Measurements from ENCODE around the gene ARGLU1.

ARGLU1 gene

DNA sequence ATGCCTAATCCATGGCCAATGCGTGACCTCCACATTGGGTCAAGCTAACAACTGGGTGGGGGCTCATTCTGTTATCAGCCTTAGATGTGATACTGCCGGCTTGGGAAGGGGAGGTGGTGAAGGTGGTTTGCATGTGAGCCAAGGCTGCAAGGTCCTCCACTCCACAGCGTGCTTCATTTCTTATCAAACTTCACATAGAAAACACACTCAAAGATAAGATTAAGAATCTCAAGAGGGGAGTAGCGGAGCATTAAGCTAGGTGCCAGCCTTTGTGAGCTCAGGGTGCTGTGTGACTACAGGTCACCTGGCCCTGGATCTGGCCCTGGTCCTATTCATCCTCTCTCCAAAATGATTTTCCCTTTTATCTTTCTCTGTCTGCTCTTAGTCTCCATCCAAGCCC, 13.3 kb upstream of the ARGLU1 start:
- DNase-seq: no peak

DNA sequence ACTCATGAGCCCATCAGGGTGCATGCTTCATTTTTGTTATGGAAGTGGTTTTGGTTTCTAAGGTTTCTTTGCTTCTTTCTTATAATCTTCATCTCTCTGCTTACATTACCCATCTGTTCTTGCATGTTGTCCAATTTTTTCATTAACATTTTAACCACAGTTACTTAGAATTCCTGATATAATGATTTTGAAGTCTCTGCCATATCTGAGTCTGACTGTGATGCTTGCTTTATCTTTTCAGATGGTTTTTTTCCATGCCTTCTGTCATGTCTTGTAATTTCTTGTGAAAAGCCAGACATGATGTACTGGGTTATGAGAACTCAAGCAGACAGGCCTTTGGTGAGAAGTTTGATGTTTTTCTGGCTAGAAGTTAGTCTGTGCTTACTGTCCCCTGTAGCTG, 8.0 kb upstream of the ARGLU1 start:
- DNase-seq: no peak

DNA sequence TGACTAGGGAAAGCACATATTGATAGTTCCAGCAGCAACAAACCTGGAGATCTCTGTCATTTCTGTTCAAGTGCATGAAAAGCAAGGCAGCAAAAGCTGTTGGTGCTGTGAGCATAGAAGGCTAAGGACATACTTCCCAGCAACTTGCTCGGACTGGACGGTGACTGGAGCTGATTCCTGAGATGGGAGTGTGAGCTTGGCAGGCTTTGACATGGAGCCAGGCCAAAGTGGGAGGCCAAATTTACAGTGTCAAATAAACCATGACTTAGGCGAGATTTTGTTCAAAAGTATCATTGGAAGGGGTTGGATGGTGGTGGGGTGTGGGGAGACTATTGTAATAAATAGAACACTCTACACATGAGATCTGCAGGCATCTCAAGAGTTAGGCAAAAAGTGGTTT, 5.9 kb upstream of the ARGLU1 start:
- DNase-seq: no peak

DNA sequence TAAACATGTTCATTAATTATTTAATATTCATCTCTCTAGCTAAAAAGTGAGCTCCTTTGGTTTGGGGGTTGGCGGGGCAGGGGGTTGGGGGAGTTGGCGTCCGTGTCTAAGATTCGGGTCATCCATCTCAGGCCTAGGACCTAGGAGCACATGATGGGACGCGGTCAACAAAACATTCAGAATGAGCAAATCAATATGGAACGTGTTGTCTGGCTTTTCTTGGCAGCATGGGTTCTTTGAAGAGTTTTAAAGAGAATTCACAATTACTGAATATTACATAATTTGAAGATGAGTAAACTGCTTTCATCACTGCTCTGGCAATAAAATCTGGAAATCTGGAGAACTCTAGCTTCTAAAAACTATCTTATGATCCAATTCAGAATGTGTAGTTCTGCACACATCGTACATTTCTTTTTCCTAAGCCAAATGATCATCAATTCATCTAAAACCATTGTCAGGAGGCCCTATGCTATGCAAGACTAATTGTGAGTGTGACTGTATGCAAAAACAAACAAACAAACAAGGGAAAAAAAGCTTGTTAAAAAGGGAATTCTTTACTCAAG, 5.4 kb upstream of the ARGLU1 start:
- no peak for DNase-seq

DNA sequence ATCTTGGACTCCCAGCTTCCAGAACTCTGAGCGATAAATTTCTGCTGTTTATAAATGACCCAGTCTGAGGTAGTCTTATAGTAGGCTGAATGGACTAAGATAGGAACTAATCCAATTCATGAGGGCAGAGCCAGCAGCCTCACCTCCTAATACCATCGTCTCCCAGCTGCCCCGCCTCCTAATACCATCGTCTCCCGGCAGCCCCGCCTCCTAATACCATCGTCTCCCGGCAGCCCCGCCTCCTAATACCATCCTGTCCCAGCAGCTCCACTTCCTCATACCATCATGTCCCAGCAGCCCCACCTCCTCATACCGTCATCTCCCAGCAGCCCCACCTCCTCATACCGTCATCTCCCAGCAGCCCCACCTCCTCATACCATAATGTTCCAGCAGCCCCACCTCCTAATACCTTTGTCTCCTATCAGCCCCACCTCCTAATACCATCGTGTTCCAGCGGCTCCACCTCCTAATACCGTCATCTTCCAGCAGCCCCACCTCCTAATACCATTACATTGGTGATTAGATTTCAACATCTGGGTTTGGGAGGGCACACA, 2.4 kb upstream of the ARGLU1 start:
- DNase-seq: peak; percentile 87 to 92

DNA sequence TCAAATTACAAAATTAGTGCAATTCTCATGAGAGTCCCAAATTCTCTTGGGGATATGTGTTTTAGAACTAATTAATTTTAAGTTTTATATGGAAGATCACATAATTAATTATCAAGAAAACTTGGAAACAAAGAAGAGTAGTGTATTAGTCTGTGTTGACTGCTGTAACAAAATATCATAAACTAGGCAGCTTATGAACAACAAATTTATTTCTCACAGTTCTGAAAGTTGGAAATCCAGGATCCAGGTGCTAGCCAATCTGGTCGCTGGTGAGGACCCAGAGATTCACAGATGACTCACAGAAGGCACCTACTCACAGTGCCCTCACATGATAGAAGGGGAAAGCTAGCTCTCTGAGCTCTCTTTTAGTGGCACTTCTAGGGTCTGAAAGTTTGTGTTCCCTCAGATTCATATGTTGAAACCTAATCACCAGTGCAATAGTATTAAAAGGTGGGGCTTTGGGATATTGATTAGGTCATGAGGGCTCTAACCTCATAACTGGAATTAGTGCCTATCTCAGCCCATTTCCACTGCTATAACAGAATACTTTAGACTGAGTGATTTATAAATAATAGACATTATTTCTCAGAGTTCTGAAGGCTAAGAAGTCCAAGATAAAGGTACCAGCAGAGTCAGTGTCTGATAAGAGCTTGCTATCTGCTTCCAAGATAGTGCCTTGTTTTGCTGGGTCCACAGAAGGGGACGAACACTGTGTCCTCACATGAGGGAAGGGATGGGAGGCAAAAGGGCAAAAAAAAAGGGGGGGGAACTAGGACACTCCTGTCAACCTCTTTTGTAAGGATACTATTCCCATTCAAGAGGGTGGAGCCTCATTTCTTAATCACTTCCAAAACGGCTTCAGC, 1.5 kb upstream of the ARGLU1 start:
- DNase-seq: no peak

DNA sequence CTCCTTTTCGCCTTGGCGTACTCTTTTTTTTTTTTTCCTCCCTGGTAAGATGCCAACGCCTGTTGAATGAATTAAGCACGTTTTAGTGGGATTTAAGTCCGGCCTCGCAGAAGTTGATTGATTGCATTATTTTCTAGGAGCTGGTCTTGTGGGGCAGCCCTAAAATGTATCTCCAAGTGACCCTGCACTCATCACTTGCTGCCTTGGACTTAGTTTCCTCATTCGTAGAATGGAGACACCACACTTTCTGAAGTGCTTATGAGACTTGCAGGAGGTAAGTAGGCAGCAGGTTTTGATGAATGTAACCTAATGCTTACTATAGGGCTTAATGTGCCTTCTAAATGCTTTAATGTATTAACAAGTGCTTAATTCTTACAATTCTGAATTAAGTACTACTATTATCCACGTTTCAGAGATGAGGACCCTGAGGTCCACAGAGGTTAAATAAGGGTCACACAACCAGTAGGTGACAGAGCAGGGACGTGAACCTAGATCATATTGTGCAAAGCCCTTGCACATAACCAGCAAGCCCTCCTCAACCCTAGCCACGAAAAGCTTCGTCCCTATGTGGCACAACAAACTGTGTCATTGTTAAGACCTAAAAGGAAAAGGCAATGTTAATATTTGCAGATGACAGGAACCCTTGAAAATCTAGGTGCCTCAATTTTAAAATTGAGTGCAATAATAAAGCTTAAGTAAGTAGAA, 514 bp upstream of the ARGLU1 start:
- DNase-seq: no peak

DNA sequence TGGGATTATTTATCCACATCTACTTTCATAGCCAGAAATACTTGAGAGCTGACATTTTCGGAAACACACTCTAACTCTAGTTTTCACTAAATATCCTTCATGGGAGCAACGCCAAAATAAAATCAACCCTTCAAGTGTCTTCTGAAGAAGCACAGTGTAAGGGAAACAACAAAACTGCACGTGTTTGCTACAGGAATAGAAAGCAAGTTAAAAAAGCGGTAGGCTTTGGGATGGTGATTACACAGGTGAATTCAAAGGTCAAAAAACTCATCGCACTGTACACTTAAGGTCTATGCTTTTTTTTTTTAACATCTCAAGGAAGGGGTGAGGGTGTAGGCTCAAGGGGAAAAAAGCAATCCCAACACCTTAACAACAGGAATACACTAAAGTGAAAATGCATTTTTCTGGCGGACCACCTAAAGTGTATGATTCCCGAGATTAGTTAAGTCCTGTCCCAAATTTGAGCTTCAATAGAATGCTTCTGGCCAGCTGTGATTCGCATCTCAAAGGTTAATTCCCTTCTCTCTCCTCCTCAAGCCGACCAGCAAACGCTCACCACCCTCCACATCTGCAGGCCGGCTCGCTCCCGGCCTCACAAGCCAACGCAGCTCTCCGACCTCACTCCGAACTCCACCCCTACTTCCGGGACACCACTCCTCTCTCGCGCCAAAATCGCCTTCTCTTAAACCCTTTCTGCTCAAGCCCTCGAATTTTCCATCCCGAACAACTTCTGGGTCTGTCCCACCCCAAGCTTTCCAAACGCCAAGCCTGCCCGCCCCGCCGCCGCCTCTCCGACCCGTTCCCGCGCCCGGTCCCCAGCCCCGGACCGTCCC, 1.1 kb downstream of the ARGLU1 start:
- DNase-seq: peak; percentile 30 to 34

DNA sequence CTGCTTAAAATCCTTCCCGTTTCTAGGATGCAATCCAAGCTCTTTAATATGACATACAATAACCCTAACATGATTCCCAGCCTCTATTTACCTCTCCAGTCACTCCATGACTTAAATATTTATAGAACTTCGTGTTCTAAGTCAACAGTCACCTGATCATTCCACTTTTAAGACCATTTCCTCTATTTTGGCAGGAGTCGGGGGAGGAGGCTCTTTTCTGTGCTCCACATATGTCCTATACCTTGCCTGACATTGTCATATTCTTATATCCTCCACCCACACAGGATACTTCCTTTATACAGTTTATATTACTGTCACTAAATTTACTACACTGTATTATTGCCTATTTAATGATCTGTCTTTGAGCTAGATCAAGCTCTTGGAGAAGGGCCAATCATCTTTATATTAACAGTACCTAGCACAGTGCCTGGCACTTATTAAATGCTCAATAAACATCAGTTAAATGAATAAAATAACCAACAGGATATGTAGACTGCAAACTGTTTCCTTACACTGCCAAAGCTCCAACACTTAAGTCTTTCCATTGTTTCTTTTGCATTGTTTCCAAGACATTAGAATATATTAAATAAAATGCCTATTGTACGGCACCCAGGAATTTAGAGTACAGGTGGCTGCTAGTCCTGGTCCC, 2.7 kb downstream of the ARGLU1 start:
- DNase-seq: no peak

DNA sequence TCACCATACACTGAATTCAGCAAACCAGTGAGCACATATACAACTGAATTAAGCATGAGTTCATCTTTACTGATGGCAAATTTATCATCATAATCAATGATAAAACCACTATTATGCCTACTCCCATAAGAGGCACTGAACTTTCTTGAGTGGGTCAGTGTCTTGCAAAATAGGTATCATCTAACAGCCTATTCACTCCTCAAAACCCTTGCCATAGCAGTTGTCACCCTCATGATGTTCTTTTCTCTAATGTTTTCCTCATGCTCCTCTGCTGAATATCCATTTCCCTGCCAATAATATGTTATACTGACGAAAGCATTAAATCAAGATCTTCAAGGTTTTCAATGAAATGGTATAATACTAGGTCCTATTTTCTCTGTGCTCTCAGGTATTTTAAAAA, 5.6 kb downstream of the ARGLU1 start:
- no peak for DNase-seq

DNA sequence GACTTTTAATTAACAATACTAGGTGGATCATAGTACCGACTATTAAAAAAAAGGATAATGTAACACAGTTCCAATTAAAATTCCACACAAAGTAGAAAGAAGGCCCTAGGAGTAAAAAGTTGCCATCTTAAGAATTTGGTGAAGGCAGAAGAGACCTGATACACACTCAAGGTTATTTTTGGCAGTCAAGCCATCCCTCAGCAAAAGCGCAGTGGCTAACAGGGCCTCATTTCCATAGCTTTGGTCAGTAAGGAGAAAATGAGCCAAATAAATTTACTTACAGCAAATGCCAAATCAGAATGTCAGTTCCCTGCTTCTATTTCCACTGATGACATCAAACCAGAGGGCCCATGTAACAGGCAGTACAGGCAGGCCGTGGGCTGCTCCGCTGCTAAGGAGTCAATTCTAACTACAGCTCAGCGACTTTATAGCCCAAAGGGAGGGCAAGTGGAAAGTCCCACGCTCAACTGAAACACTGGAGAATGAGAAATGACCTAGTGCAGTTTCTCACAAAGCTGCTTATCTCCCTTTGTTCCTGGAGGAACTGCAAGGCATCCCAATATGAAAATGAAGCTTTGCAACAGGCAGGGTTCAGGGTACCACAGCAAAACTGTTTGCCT, 6.3 kb downstream of the ARGLU1 start:
- DNase-seq: peak; percentile 8 to 34

DNA sequence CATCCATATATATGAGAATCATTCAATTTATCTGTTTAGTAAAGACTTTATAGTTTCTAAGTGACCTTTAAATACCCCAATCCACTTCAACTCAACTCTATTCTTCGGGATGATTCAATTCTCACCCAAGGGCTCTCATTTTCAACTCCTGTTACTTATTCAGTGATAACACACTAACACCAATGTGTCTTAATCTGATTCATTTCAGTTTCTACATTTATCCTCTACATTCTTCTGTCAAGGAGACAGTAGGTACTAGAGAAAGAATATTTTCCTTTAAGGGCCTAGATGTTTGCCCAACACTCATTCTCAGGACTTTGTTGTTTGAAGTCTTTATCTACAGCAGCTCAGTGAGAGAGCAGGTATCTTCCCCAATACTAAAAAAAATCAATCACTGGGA, 7.1 kb downstream of the ARGLU1 start:
- DNase-seq: no peak

DNA sequence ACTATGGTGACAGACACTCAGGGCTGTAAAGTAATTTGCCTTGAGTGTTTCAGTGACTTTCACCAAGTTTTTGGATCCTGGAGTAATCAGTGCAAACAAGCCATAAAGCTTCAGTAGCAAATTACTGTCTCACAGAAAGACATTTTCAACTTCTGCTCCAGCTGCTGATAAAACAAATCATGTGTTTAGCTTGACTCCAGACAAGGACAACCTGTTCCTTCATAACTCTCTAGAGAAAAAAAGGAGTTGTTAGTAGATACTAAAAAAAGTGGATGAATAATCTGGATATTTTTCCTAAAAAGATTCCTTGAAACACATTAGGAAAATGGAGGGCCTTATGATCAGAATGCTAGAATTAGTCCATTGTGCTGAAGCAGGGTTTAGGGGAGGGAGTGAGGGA, 9.4 kb downstream of the ARGLU1 start:
- DNase-seq: no peak

DNA sequence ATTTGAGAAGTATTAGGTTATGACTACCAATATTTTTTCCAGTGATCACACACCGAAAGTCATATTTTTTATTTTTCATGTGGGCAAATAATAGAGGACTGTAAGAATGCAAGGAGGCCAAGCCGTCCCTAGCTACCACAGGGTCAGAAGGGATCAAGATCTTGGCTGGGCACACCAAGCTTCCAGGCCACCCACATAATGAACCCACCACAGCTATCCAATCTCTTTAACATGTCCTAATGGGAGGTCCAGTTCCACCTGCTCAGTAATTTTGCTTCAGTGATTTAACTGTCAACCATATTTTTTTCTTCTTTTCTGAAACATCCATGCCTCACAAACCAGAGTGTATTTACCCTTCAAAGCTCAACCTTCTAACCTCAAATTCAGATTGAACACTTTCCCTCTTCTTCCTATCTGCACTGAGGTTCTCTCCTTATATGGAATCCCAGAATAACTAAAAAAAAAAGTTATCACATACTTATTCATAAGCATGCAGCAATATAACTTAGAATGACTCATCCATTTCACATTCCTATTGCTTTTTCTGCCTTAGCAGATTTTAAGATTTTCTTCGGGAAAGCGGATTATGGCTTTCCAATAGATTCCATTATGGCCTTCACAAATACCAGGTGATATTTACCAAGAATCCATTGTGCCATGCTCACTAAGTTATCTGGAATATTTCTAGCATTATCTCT, 12.2 kb downstream of the ARGLU1 start:
- no peak for DNase-seq

DNA sequence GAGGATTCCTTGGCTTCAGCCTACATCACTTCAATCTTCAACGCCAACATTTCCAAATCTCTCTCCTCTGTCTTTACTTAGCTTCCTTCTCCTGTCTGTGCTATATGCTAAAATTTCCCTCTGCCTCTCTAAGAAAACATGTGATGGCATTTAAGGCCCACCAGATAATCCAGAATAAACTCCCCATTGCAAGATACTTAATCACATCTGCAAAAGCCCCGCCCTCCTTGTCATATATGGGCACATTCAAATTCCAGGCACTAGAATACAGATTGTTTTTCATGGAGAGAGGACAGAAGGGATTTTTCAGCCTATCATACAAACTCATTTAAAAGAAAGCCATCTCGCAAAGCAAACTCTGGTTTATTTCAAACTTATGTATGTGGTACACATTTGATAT, 16.2 kb downstream of the ARGLU1 start:
- DNase-seq: no peak

DNA sequence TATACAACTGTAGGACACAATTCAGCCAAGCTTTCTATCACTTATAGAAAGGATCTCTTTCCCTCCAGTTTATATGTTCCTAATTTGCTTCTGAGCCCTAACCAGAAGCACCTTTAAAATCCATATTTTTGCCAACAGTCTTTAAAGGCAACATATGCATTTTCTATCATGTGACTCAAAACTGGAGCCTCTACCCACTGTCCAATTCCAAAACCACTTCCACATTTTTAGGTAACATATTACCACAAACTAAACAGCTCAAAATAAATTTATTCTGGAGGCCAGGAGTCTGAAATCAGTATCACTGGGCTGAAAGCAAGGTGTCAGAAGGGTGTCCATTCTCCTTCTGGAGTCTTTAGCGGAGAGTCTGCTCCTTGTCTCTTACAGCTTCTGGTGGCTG, 16.6 kb downstream of the ARGLU1 start:
- no peak for DNase-seq

DNA sequence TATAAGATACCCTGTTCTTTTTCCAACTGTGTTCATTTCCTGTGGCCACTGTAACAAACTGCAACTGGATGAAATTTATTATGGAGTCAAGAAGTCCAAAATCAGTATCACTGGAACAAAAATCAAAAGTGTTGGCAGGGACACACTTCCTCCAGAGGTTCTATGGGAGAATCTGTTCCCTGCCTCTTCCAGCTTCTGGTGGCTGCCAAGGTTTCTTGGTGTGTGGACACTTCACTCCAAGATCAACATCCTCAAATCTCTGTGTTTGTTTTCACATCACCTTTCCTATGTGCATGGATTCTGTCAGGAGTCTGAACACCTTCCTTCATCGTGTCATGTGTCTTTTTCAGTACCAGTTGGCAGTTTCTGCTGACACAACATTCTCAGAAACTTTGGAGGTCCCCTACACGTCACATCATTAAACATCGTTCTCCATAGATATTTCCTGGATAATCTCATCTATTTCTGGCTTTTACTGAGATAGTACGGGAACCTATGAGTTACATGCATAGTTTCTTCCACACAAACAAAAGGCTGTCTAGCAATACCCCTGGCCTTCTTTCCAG, 17.3 kb downstream of the ARGLU1 start:
- no peak for DNase-seq

DNA sequence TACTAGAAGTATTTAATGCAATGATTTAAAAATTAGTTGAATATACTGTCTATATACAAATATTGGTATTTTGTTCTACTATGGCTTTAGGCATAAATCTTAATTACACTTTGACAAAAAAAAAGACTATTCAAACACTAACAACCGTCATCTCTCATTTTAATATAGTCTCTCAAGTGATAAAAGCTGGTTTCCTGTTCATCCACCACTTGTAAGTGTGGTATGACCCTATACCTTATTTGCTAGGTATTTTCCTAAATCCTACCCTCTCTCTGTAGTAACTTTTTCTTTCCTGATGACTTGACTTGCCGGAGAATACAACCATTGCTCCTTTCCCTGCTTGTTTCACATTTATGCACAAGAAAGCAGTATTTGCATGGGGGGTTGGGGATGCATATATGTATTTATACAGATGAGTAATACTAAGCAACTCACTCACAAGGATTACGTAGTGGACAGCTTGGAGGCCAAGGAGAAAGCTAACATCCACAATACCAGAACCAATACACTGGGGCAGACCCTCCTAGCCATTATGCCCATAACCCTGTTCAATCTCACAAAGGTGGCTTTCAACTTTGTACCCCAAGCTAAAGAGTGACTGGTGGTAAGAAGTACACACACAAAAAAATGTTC, 19.8 kb downstream of the ARGLU1 start:
- DNase-seq: no peak

DNA sequence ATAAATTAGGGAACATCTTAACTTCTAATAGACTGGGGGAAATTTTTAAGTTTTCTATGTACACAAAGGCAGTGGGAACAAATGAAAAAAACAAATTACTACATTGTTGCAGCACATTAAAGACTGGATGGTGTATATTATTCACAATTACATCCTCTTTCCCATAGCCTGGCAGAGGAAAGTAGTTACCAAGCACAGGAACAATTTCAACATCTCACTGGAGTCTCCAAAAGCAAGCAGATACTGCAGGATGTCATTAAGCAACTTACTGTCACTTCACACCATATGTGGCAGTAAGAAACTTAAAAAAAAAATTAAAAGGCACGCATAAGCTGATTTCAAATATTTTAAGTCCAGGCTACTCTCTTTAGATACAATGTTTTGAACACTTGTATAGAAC, 26.1 kb downstream of the ARGLU1 start:
- DNase-seq: no peak

DNA sequence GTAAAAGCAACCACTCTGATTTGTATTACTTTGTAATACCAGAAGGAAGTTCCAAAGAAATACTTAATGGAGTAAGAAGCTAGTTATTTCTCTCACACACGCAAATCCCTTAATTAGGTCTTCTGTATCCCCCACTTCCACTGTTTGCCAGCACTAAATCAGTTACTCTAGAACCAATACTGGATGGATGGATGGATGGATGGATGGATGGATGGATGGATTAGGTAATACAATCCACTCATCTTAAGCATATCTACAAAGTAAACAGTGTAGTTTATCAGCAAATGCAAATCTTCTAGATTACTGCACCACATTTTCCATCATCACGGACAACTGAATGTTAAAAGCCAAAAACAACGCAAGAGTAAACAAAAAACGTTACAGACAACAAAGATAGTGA, 27.3 kb downstream of the ARGLU1 start:
- DNase-seq: no peak
